GM23338 (cell line): ENCODE data around the gene PRSS56. TPM values are rescaled to one million over a fixed set of nuclear protein-coding genes. Genes with fewer than 3 reads are reported as not detected.

Source experiments
- ATAC-seq: fragments of 200-7000 bp; cut with Tn5 transposase; 3 replicates; pipeline ENCODE4 v1.9.1; 2020
- DNase-seq: peaks from one replicate; pipeline ENCODE4 v3.0.0-alpha.2; 2015; ENCODE audit warnings: low spot score
- H2AFZ ChIP-seq: fragments of 200-600 bp; sonication (generic); 2 replicates; pipeline ENCODE4 v1.8.0; 2016; ENCODE audit warnings: antibody characterized with exemption, mild to moderate bottlenecking, moderate library complexity
- H3F3A ChIP-seq: fragments of 200-600 bp; sonication (generic); replicated peaks from 2 replicates; pipeline ENCODE4 v1.8.0; 2017; ENCODE audit warnings: antibody characterized with exemption, mixed run types, low read depth
- H3K27ac ChIP-seq: fragments of 200-600 bp; sonication (generic); 2 replicates; pipeline ENCODE4 v1.6.1; 2016; ENCODE audit warnings: low read depth
- H3K27me3 ChIP-seq: fragments of 200-600 bp; sonication (generic); 2 replicates; pipeline ENCODE4 v1.8.0; 2016; ENCODE audit warnings: mild to moderate bottlenecking, mixed run types, moderate library complexity; ENCODE audit not compliant: insufficient read depth
- H3K36me3 ChIP-seq: fragments of 200-600 bp; sonication (generic); 2 replicates; pipeline ENCODE4 v1.8.0; 2016; ENCODE audit warnings: mild to moderate bottlenecking; ENCODE audit not compliant: insufficient read depth
- H3K4me1 ChIP-seq: fragments of 200-600 bp; sonication (generic); 2 replicates; pipeline ENCODE4 v1.8.0; 2016; ENCODE audit warnings: mild to moderate bottlenecking, moderate library complexity; ENCODE audit not compliant: insufficient read depth
- H3K4me2 ChIP-seq: fragments of 200-600 bp; sonication (generic); 2 replicates; pipeline ENCODE4 v1.7.1; 2017; ENCODE audit warnings: mixed run types
- H3K4me3 ChIP-seq: fragments of 200-600 bp; sonication (generic); 2 replicates; pipeline ENCODE4 v1.6.1; 2016; ENCODE audit warnings: mixed run types
- H3K79me2 ChIP-seq: fragments of 200-600 bp; sonication (generic); replicated peaks from 2 replicates; pipeline ENCODE4 v1.8.0; 2017; ENCODE audit warnings: mild to moderate bottlenecking; ENCODE audit not compliant: insufficient read depth
- H3K9me2 ChIP-seq: fragments of 200-600 bp; sonication (generic); 2 replicates; pipeline ENCODE4 v1.8.0; 2017; ENCODE audit not compliant: insufficient read depth
- H4K20me1 ChIP-seq: fragments of 200-600 bp; sonication (generic); replicated peaks from 2 replicates; pipeline ENCODE4 v1.8.0; 2017; ENCODE audit warnings: mild to moderate bottlenecking; ENCODE audit not compliant: insufficient read depth
- H3K27ac Mint-ChIP-seq: 2 replicates; pipeline ENCODE4 v1.8.0; 2020; ENCODE audit warnings: inconsistent platforms, mild to moderate bottlenecking, moderate library complexity, mixed read lengths
- H3K27me3 Mint-ChIP-seq: 3 replicates; pipeline ENCODE4 v1.8.0; 2022; ENCODE audit warnings: low read depth, mild to moderate bottlenecking, moderate library complexity, mixed read lengths, inconsistent platforms; ENCODE audit not compliant: insufficient read depth, poor library complexity
- H3K36me3 Mint-ChIP-seq: 3 replicates; pipeline ENCODE4 v1.8.0; 2021; ENCODE audit warnings: low read depth, mild to moderate bottlenecking, inconsistent platforms, moderate library complexity, mixed read lengths
- H3K4me1 Mint-ChIP-seq: 3 replicates; pipeline ENCODE4 v1.8.0; 2020; ENCODE audit warnings: mild to moderate bottlenecking, inconsistent platforms, mixed read lengths
- H3K4me3 Mint-ChIP-seq: 3 replicates; pipeline ENCODE4 v1.8.0; 2021; ENCODE audit warnings: moderate library complexity, mild to moderate bottlenecking, inconsistent platforms, mixed read lengths
- H3K9me3 Mint-ChIP-seq: 3 replicates; pipeline ENCODE4 v1.8.0; 2020; ENCODE audit warnings: moderate library complexity, mild to moderate bottlenecking, inconsistent platforms, mixed read lengths
- CREB1 ChIP-seq: fragments of 250-450 bp; sonication (Bioruptor Pico); IDR thresholded peaks from 2 replicates; pipeline ENCODE4 v1.5.0; 2020; ENCODE audit warnings: low read depth, mild to moderate bottlenecking, moderate library complexity
- EZH2 ChIP-seq: fragments of 200-600 bp; sonication (generic); IDR thresholded peaks from one replicate; pipeline ENCODE4 v1.8.0; 2017; ENCODE audit warnings: antibody characterized with exemption, mild to moderate bottlenecking, low read depth; ENCODE audit not compliant: unreplicated experiment
- EZH2phosphoT487 ChIP-seq: fragments of 200-600 bp; sonication (generic); IDR thresholded peaks from one replicate; pipeline ENCODE4 v1.8.1; 2018; ENCODE audit warnings: antibody characterized with exemption; ENCODE audit not compliant: unreplicated experiment
- JUNB ChIP-seq: IDR thresholded peaks from one replicate; pipeline ENCODE4 v1.6.1; 2016; ENCODE audit warnings: antibody characterized with exemption; ENCODE audit not compliant: unreplicated experiment
- NANOG ChIP-seq: IDR thresholded peaks from 2 replicates; pipeline ENCODE4 v1.6.1; 2016; ENCODE audit warnings: antibody characterized with exemption, borderline replicate concordance
- POLR2AphosphoS5 ChIP-seq: IDR thresholded peaks from 2 replicates; pipeline ENCODE4 v1.6.1; 2016; ENCODE audit warnings: antibody characterized with exemption, low read depth
- STAT1 ChIP-seq: IDR thresholded peaks from one replicate; pipeline ENCODE4 v1.6.1; 2016; ENCODE audit warnings: antibody characterized with exemption; ENCODE audit not compliant: unreplicated experiment
- ZNF114 ChIP-seq: fragments of 250-450 bp; sonication (Bioruptor Pico); IDR thresholded peaks from 2 replicates; pipeline ENCODE4 v1.5.0; 2020; ENCODE audit warnings: mild to moderate bottlenecking, moderate library complexity
- ZNF331 ChIP-seq: fragments of 250-450 bp; sonication (Bioruptor Pico); IDR thresholded peaks from 2 replicates; pipeline ENCODE4 v1.5.0; 2020; ENCODE audit warnings: low read depth, mild to moderate bottlenecking, moderate library complexity
- ZNF462 ChIP-seq: fragments of 250-450 bp; sonication (Bioruptor Pico); IDR thresholded peaks from 2 replicates; pipeline ENCODE4 v1.5.0; 2020; ENCODE audit warnings: mild to moderate bottlenecking, moderate library complexity
- polyA plus RNA-seq: library from polyadenylated mRNA; unstranded; fragments of >200 nt; fragmentation: Nextera tagmentation; extraction: Ambion mirVana; gene quantifications from 2 replicates; pipeline ENCODE4 v1.2.1, GENCODE V29; 2016
- total RNA-seq: library from RNA; depleted of rRNA; stranded (reverse); fragments of >200 nt; shearing (Covaris generic); gene quantifications from 2 replicates; pipeline ENCODE4 v1.2.3, GENCODE V29; 2014
- TF ChIP-seq, protein P1 (sequence below): IDR thresholded peaks from 2 replicates; pipeline ENCODE4 v1.6.1; 2016; ENCODE audit warnings: antibody characterized with exemption
- TF ChIP-seq, protein P2 (sequence below): IDR thresholded peaks from one replicate; pipeline ENCODE4 v1.6.1; 2018; ENCODE audit warnings: antibody characterized with exemption; ENCODE audit not compliant: unreplicated experiment
- TF ChIP-seq, protein P3 (sequence below), 2 experiments: fragments of 200-600 bp in 1 of 2; sonication (generic) in 1 of 2; conservative IDR thresholded peaks; 2 replicates each; pipeline versions ENCODE4 v1.5.1 to v1.6.1; 2016 to 2017; ENCODE audit warnings: antibody characterized with exemption in 2 of 2, low read depth in 2 of 2, mild to moderate bottlenecking in 2 of 2, moderate library complexity in 1 of 2

Gene PRSS56
- total and polyA plus RNA-seq, 2 experiments from 2014 or later, result 0.27 to 0.31 TPM

DNA sequence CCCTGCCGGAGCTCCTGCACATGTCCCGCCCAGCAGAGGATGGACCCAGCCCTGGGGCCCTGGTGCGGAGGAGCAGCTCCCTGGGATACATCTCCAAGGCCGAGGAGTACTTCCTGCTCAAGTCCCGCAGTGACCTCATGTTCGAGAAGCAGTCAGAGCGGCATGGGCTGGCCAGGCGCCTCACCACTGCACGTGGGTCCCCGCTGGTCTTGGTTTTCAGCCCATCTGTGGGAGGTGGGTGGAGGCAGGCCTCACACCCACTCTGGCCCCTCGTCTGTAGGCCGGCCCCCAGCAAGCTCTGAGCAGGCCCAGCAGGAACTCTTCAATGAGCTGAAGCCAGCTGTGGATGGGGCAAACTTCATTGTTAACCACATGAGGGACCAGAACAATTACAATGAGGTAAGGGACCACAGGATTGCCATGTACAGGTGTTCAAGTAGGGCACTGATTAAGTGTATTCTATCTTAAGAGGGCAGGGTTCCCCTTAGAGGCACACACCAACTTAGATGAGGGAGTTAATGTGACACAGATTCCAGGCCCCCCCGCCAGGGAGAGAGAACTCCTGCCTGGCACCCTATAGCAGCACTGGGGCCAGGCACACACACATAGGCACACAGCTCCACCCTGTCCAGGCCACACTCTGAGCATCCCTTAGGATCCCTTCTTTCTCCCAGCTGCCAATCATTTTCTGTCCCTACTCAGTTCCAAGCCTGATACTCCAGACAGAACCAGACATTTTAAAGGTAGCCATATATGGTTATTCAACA is 13.9 kb downstream of the PRSS56 start:
- peak; percentile 9; the same call in 1 of the 3 replicates for ATAC-seq
- H3K79me2 ChIP-seq, result no peaks in the 10 kb centered on the region
- H3K4me3 ChIP-seq, result no peak overlapping the region
- peaks cover 26% of the 10 kb centered on the region for H3K4me1 Mint-ChIP-seq
- no peak for DNase-seq
- peaks cover 8% of the 10 kb centered on the region; the same call in 2 of the 3 replicates for H3K9me3 Mint-ChIP-seq
- no peaks in the 10 kb centered on the region for H3K36me3 ChIP-seq
- H3F3A ChIP-seq, result no peaks in the 10 kb centered on the region
- H3K36me3 Mint-ChIP-seq, result peaks cover 4% of the 10 kb centered on the region; the same call in 1 of the 3 replicates
- no peak for TF ChIP-seq ZNF462
- TF ChIP-seq, protein P1, sequence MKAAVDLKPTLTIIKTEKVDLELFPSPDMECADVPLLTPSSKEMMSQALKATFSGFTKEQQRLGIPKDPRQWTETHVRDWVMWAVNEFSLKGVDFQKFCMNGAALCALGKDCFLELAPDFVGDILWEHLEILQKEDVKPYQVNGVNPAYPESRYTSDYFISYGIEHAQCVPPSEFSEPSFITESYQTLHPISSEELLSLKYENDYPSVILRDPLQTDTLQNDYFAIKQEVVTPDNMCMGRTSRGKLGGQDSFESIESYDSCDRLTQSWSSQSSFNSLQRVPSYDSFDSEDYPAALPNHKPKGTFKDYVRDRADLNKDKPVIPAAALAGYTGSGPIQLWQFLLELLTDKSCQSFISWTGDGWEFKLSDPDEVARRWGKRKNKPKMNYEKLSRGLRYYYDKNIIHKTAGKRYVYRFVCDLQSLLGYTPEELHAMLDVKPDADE, result no peak
- no peak for TF ChIP-seq POLR2AphosphoS5
- TF ChIP-seq ZNF331, result no peak
- TF ChIP-seq STAT1, result no peak
- TF ChIP-seq EZH2, result no peak
- TF ChIP-seq, protein P2, sequence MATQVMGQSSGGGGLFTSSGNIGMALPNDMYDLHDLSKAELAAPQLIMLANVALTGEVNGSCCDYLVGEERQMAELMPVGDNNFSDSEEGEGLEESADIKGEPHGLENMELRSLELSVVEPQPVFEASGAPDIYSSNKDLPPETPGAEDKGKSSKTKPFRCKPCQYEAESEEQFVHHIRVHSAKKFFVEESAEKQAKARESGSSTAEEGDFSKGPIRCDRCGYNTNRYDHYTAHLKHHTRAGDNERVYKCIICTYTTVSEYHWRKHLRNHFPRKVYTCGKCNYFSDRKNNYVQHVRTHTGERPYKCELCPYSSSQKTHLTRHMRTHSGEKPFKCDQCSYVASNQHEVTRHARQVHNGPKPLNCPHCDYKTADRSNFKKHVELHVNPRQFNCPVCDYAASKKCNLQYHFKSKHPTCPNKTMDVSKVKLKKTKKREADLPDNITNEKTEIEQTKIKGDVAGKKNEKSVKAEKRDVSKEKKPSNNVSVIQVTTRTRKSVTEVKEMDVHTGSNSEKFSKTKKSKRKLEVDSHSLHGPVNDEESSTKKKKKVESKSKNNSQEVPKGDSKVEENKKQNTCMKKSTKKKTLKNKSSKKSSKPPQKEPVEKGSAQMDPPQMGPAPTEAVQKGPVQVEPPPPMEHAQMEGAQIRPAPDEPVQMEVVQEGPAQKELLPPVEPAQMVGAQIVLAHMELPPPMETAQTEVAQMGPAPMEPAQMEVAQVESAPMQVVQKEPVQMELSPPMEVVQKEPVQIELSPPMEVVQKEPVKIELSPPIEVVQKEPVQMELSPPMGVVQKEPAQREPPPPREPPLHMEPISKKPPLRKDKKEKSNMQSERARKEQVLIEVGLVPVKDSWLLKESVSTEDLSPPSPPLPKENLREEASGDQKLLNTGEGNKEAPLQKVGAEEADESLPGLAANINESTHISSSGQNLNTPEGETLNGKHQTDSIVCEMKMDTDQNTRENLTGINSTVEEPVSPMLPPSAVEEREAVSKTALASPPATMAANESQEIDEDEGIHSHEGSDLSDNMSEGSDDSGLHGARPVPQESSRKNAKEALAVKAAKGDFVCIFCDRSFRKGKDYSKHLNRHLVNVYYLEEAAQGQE, result no peak
- no peak for TF ChIP-seq CREB1
- TF ChIP-seq EZH2phosphoT487, result no peak
- TF ChIP-seq JUNB, result no peak
- TF ChIP-seq, protein P3, sequence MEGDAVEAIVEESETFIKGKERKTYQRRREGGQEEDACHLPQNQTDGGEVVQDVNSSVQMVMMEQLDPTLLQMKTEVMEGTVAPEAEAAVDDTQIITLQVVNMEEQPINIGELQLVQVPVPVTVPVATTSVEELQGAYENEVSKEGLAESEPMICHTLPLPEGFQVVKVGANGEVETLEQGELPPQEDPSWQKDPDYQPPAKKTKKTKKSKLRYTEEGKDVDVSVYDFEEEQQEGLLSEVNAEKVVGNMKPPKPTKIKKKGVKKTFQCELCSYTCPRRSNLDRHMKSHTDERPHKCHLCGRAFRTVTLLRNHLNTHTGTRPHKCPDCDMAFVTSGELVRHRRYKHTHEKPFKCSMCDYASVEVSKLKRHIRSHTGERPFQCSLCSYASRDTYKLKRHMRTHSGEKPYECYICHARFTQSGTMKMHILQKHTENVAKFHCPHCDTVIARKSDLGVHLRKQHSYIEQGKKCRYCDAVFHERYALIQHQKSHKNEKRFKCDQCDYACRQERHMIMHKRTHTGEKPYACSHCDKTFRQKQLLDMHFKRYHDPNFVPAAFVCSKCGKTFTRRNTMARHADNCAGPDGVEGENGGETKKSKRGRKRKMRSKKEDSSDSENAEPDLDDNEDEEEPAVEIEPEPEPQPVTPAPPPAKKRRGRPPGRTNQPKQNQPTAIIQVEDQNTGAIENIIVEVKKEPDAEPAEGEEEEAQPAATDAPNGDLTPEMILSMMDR (conservative IDR thresholded peaks at IDR 0.05; ENCODE audit: low read depth in 2 of 2), result no peak
- TF ChIP-seq ZNF114, result no peak
- no peak for TF ChIP-seq NANOG
- H3K27ac ChIP-seq, result no peak overlapping the region
- H3K4me1 ChIP-seq, result peaks cover 4% of the 10 kb centered on the region; the same call in 1 of the 2 replicates
- H3K27ac Mint-ChIP-seq, result no peak overlapping the region
- H3K27me3 Mint-ChIP-seq, result peaks cover 16% of the 10 kb centered on the region
- no peaks in the 10 kb centered on the region for H3K27me3 ChIP-seq
- no peak overlapping the region for H3K4me3 Mint-ChIP-seq
- no peak overlapping the region for H3K4me2 ChIP-seq
- no peak overlapping the region for H2AFZ ChIP-seq
- no peaks in the 10 kb centered on the region for H3K9me2 ChIP-seq
- H4K20me1 ChIP-seq, result no peaks in the 10 kb centered on the region; the same call in 1 of the 2 replicates
